GM12801 (cell line): ENCODE data around the gene CLK4.

Source experiments
- TF ChIP-seq, protein P1 (sequence below): IDR thresholded peaks from one replicate; pipeline ENCODE4 v1.5.1; 2011; ENCODE audit warnings: control low read depth; ENCODE audit not compliant: insufficient read length; ENCODE audit errors: extremely low read depth

Gene CLK4

DNA sequence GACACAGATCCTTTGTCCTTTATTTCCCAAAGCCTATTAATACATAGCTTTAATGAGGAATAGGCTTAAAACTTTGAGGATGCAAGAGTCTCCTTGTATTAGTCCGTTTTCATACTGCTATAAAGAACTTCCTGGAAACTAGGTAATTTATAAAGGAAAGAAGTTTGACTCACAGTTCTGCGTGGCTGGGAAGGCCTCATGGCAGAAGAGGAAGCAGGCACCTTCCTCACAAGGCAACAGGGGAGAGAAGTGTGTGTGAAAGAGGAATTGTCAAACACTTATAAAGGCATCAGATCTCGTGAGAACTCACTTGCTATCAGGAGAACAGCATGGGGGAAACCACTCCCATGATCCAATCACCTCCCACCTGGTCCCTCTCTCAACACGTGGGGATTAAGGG, 5.4 kb upstream of the CLK4 start:
- TF ChIP-seq, protein P1, sequence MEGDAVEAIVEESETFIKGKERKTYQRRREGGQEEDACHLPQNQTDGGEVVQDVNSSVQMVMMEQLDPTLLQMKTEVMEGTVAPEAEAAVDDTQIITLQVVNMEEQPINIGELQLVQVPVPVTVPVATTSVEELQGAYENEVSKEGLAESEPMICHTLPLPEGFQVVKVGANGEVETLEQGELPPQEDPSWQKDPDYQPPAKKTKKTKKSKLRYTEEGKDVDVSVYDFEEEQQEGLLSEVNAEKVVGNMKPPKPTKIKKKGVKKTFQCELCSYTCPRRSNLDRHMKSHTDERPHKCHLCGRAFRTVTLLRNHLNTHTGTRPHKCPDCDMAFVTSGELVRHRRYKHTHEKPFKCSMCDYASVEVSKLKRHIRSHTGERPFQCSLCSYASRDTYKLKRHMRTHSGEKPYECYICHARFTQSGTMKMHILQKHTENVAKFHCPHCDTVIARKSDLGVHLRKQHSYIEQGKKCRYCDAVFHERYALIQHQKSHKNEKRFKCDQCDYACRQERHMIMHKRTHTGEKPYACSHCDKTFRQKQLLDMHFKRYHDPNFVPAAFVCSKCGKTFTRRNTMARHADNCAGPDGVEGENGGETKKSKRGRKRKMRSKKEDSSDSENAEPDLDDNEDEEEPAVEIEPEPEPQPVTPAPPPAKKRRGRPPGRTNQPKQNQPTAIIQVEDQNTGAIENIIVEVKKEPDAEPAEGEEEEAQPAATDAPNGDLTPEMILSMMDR = no peak

DNA sequence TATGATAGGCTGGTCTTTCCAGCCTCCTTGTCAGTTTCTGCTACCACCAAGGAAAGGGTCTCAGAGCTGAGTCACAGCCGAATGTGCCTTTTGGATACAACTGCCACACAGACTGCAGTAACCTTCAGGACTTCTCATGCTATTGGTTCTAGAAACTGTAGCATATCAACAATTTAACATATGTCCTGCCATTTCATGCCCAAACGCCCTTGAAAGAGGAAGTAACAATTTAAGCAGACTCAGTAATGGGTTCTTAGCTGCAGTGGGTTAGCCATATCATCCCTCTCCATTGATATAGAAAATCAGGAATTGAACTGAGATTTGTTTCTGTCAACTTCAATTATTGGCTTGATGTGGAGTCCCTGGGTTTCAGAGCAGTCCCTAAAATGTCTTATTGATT, 4.1 kb upstream of the CLK4 start:
- TF ChIP-seq, protein P1 = no peak

DNA sequence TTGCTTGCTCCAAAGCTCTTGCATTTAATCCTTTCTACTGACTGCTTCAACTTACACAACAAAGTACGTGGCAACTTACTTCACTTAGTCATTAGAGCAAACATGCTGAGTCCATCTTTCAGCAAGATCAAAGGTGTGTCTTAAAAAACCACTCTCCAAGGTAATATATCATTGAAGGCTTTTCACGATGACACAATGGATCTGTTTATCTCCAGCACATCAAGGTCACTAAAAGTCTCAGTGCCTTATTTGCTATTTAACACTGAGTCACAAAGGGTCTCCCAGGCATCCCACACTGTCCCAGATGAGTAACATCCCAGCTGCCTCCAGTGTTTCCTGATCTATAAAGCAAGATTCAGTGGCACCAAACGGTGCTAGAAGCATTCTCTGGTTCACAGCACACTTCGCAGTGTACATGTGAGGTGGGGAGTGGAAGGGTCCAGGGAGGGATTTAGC, 3.7 kb upstream of the CLK4 start:
- TF ChIP-seq, protein P1 = no peak

DNA sequence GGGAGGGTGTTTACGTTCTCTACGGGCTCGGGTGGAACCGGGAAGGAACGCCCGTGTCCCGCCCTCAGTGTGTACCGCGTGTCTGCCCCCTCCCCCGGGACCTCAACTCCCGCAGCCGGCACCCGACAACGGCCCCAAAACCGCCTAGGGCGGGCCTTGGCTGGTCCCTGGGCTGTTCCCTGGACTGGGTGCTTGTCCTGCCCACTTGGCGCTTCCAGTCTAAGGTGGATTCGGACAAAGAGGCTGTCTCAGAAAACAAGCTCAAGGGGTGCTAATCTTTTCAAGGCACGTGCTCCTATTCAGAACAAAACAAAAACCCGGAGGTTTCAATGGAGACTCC, 379 bp upstream of the CLK4 start:
- TF ChIP-seq, protein P1 = no peak

DNA sequence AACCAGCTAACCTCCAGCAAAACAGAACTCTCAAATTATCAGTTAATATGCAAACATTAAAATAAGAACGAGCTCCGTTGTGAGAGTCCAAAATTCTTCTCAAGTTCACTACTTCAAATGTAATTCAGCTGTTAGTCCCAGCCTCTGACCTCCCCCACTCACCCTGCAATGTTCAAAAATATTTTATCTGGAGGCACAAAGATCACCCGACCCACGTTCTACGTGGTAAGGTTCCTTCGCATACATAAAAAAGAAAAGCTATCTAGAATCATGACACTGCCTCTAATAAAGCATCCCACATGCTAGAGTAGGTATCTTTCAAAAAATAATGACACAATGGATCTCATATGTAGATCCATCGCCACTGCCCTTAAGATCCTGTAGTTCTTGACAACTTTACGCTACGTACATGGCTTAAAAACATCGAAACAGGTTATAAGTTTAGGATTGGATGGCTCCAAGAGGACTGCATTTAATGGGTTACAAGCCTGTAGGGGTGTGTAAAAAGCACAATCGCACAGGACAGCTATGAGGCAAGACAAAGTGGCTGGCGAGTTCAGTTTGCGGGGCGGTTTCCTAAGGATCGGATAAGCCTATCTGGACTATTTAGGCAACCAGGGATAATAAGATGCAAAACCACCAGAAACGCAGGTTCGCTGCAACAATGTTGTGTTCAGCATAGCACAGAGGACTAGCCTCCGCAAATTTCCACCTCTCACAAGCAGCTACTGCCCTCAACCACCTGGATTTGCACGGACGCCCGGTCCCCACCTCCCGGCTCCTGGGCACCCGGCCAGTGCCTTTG, 969 bp downstream of the CLK4 start:
- TF ChIP-seq, protein P1 = no peak

DNA sequence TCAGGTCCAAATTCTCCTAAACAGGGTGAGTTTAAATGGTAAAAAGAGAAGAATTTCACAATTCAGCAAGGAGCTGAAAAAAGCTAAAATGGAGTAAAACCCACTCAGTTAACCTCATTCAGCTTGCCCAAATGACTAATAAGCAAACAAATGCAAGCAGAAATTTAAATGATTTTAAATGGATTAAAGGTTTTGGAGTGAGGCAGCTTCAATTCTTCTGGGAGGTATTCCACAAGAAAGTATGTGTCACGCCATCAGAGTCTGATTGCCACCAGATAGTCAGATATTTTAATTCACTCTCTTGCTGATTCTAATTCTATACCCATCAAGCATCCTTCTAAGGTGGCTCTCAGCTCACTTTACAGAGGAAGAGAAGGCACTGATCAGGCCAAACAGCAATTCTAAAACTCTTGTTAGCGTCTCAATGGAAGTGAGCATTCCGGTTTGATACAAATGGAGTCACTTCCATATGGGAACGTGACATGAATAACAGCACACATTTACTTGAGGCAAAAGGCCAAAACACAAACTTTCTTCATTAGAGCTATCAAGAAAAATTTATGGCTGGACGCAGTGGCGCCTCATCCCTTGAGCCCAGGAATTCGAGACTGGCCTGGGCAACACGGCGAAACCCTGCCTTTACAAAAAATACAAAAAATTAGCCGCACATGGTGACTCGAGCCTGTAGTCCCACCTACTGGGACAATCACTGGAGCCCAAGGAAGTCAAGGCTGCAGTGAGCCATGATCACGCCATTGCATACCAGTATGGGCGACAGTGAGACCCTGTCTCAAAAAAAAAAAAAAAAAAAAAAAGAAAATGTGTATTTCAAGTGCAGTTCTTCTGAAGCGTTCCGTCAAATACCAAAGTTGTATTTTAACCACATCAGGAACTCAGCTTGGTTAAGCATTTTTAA, 2.0 kb downstream of the CLK4 start:
- TF ChIP-seq, protein P1 = no peak

DNA sequence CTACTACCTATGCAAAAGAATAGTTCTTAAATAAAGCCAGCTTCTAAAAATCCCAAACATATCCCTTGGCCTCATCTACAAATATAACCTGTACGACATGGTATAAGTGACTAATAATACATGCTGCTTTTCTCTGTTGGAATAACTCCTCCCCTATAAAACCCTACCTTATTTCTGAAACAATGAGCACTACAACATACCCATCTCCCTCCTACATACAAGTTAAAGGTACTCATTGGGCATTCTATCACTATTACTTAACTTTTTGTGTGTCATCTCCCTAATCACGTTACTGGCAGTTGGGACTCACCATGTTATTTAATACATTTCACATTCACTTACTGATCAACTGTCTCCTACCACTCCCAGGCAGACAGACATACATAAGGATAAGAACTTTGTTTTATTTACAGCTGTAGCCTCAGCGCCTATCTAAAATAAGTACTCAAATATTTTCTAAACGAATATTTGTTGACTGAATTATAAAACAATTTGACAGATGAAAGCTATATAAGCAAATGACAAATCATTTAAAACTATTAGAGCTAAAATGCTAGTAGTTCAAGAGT, 4.1 kb downstream of the CLK4 start:
- TF ChIP-seq, protein P1 = no peak
